NCI-H187 (cell line): ENCODE results near the gene BBS4.

Experiments
- DNase-seq, 2 experiments: peaks; one replicate each; lab custom pipeline; 2025; lab: John Stamatoyannopoulos, UW

Gene BBS4

DNA sequence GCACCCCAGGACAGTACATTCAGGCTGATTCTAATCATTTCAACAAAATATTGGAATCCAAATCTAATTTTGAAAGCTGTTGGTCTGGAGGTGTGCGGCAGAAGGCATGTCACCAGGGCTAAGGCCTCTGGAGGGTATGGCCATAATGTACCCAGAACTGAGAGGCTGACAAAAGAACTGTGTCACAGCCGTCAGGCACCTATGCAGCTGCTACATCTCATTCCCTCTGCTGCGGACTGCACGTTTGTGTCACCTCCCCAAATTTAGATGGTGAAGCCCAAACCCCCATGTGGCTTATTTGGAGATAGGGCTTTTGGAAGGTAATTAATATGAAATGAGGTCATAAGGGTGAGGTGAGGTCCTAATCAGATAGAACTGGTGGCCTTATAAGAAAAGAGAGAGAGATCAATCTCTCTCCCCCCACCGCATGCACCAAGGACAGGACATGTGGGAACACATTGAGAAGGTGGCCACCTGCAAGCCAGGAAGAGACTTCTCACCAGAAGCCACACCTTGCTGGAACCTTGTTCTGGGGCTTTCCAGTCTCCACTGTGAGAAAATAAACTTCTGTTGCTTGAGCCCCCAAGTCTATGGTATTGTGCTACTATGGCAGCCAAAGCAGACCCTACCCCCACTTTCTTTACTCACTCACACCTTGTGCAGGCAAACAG, 74.7 kb downstream of the BBS4 start:
- no peak for DNase-seq

DNA sequence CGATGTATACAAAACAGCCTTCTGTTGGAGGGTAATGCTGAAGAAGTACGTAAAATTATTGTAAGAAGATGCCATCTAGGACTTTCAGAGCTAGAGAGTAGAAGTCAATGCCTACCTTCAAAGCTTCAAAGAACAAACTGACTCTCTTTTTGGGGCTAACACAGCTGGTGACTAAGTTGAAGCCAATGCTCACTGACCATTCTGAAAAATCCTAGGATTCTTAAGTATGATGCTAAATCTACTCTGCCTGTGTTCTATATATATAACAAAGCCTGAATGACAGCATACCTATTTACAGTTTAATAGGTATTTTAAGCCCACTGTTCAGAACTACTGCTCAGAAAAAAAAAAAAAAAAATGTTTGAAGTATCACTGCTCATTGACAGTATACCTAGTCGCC, 78.6 kb downstream of the BBS4 start:
- no peak for DNase-seq

- no peak for DNase-seq
These were observed 80.0 kb downstream of the BBS4 start for GRCh38 chr15:72766025-72766424.

DNA sequence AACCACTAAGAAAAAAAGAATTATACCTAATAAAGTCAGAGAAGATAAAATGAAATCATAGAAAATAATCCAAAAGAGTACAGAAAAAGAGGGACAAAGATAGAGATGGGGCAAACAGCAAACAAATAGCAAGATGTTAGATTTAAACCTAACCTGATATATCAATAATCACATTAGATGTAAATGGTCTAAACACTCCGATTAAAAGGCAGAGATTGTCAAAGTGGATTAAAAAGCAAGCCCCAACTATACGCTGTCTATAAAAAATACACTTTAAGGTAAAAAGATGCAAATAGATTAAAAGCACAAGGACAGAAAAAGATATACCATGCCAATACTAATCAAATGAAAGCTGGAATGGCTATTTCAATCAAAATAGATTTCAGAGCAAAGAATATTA, 80.8 kb downstream of the BBS4 start:
- no peak for DNase-seq

GRCh38 chr15:72770673-72771328, 84.8 kb downstream of the BBS4 start:
- DNase-seq = no peak

GRCh38 chr15:72771329-72771725, 85.3 kb downstream of the BBS4 start:
- no peak for DNase-seq

DNA sequence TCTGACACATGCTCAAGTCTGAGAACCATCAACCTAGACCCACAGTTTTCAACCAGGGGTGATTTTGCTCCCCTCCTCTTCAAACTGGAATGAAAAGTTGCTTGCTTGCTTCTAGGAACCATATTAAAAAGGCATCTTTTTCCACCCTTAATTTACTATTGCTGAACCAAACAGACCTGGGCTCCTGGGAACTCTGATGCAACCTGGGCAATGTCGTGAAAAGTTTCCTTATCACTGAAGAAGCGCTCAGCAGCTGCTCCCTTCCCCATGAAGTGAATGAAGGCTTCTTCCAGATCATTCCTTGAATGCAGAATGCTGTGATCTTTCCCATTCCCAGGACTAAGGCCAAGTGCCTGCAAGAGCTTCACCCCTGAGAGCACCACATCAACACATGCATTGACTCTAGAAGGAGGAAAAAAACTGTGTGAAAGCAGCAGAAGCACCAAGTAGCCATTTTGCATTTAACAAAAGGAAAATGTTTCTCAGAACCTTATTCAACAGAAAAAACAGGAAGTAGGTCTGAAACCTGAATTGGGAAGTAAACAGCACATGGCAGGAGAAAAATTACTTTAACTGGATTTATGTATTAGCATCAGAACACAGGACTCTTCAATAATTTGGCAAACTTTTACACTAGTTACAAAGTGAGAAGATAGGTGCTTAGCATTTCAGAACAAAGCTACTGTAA, 88.8 kb downstream of the BBS4 start:
- DNase-seq = no peak

DNA sequence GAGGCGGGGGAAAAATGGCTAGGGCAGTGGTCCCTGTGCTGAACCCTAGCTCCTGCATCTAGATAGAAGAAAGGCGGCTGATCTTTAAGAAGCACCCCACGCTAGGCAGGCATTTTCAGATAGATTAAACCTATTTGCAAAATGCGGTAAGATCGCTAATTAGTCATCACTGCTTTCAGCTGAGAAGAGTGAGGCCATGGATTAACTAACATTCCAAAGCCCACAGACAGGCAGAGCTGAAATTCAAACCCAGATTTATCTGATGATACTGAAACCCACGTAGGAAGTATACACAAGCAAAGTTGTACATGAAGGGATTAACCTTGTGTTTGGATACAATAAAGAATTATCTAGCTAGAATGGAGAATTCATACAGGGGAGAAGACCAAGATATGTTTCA, 92.8 kb downstream of the BBS4 start:
- DNase-seq = no peak

DNA sequence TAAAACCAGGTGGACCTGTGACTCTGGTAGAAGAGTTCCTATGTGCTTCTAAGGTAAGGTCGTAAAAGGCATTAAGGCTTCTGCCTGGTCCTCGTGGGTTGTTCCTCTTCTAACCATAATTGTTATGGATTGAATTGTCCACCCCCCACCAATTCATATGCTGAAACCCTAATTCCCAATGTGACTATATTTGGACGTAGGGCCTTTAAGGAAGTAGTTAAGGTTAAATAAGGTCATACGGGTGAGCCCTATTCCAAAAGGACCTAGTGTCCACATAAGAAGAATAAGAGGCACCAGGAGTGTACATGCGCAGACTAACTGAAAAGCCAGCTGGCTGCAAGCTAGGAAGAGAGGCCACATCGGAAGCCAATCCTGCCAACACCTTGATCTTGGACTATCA, 95.6 kb downstream of the BBS4 start:
- no peak for DNase-seq

DNA sequence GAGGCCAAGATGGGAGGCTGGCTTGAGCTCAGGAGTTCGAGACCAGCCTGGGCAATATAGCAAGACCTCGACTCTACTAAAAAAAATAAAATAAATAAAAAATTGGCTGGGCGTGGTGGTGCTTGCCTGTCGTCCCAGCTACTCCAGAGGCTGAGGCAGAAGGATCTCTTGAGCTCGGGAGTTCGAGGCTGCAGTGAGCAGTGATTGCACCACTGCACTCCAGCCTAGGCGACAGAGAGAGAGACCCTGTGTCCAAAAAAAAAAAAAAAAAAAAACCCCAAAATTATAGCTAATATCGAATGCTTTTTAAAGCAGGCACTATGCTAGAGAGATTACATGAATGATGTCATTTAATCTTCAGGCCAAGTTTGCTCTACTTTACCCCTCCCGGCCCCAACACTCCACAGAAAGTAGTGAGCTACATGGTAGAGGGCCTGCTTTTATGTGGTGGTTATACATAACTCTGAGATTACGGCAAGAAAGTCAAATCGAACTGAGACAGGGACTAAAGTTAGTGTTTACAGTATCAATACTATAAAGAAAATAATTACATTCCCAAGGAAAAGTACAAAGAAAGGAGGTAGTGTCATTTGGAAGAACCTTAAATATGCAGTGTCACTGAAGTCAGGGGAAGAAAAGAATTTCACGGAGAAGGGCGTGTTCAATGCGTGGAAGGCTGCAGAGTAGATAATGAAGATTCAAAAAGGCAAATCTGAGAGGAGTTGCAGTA, 96.4 kb downstream of the BBS4 start:
- no peak for DNase-seq

DNA sequence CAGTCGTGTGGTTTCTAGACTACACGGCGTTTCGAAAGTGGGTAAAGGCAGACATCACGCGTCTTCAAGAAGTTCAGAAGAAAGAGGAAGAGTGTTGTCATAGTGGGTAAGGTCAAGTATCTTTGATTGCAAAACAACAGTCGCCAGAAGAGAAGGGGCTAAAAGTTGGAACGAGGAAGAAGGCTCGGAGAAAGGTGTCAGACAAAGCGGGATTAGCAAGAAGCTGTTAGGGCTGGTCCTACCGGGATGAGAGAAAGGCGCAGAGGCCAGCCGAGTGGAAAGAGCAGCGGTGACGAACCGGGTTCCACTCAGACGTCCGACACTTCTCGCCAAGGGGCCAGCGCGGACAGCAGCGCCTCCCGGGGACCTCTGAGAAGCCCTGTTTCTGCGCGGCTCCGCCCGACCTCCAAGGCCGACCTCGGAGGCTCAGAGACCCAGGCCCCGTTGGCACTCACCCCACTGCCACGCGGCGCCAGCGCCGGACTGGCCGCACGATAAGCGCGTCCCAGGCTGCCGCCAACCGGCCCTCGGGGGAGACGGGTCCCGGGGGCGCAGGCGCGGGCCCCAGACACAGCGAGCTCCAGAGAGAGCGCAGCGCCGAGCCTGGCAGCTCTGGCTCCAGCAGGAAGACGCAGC, 97.1 kb downstream of the BBS4 start:
- no peak for DNase-seq

- peak; percentile 76 to 77 for DNase-seq
These were observed 97.8 kb downstream of the BBS4 start, which contains the start of gene ADPGK for GRCh38 chr15:72783640-72784455. Gene ADPGK (minus strand): TSS chr15:72783758. CDS start chr15:72783691, 67 bp downstream.

- DNase-seq = no peak
These were observed 98.5 kb downstream of the BBS4 start for GRCh38 chr15:72784456-72784876.

DNA sequence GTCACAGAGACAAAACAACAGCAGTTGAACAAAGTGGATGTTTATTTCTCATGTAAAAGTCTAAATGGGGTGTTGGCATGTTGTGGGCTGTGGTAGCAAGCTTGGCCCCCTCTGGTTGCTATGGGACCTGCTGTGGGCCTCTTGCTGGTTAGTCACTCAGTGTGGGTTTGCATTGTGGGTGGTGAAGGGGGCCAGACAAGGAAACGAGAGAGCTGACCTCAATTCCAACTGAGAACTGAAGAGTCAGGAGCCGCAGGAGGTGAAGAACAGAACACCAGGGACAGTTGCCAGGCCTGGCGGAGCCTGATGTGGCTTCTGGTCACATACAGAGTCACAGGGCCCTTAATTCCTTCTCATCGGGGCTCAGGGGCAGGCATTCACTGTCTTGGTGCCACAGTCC, 99.4 kb downstream of the BBS4 start:
- no peak for DNase-seq

- DNase-seq = no peak
These were observed 99.8 kb downstream of the BBS4 start for GRCh38 chr15:72785841-72786240.

GRCh38 chr15:72786242-72786641, 100.2 kb downstream of the BBS4 start:
- no peak for DNase-seq

DNA sequence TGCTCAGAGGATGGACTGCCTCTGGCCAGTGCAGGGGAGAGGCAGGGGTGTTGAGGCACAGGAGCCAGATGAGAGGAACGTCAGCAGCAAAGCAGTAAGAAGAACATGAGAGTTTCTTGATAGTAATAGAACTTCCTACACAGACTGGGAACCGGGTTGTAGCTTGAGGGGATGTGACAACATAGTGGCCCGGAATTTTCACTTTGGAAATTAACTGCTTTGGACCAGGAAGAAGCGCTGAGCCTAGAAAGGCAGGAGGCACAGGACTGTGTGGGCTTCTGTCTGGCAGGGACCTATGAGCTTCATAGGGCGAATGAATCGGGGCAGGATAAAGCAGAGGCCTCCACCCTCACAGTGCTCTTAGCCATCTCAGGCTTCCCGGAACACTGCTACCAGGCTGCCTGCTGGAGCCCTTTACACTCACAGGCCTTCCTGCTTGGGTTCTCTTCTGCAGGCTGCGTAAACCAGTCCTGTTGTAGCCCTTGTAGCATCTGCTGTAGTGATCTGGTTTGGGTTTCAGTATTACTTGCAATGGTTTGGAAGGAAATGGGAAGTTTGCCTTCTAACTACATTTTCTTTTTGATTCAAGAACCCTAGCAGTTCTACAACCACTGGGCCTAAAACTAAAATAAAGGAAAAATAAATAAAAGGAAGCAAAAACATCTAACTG, 100.8 kb downstream of the BBS4 start:
- DNase-seq = no peak

GRCh38 chr15:72787526-72787925, 101.5 kb downstream of the BBS4 start:
- DNase-seq = no peak
